OCI-LY7 (cell line): ENCODE results near the gene B3GALNT2.

Source experiments
- CTCF ChIP-seq: fragments of 200-600 bp; sonication (generic); conservative IDR thresholded peaks from 2 replicates; pipeline ENCODE4 v1.5.1; 2014; ENCODE audit warnings: mild to moderate bottlenecking, antibody characterized with exemption, low read length, moderate library complexity, mixed read lengths
- EZH2phosphoT487 ChIP-seq: fragments of 200-600 bp; sonication (generic); IDR thresholded peaks from 2 replicates; pipeline ENCODE4 v1.6.1; 2018; ENCODE audit warnings: low read depth, borderline replicate concordance, mild to moderate bottlenecking, mixed run types, antibody characterized with exemption, low read length, moderate library complexity, mixed read lengths

GRCh38 chr1:235407419-235407818, 96.8 kb downstream of the B3GALNT2 start:
- no peak for TF ChIP-seq CTCF
- no peak for TF ChIP-seq EZH2phosphoT487
